Stimulated activated CD4-positive, alpha-beta T cell treated with anti-CD3 and anti-CD28 coated beads, Interleukin-4, amount 100 ng/mL, for 24 hours (primary cell): ENCODE measurements around the gene C7orf25.

Source experiments
- DNase-seq: peaks from one replicate; pipeline ENCODE4 v3.0.0-alpha.2; 2020

The C7orf25 gene

DNA sequence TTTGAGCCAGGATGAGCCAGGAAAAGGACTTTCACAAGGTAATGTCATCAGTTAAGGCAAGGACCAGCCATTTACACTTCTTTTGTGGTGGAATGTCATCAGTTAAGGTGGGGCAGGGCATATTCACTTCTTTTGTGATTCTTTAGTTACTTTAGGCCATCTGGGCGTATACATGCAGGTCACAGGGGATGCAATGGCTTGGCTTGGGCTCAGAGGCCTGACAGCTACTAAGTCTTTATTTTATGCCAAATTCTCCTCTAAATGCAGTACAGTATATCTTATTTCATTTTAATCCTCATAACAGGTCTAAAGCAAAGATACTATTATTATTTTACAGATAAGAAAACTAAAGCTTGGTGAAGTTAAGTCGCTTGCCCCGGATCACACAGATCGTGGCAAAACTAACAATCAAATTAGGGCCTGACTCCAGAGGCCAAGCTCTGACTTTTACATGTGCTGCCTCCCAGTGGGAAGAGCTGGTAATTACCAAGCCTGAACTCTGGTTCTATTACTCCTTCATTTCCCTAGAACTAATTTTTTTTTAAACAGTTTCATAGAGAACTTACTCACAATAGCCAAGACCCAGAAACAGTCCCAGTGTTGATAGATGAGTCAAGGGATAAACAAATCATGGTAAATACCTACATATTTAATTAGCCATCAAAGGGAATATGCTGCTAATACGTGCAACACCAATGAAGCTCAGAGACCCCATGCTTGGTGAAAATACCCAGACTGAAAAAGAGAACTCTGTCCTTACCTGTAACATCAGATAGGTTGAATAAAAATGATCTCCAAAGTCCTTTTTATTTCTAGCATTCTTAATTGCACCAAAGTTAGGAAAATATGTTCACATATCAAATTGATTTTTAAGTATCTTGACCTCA is 35.4 kb downstream of the C7orf25 start:
- peak; percentile 73 for DNase-seq

DNA sequence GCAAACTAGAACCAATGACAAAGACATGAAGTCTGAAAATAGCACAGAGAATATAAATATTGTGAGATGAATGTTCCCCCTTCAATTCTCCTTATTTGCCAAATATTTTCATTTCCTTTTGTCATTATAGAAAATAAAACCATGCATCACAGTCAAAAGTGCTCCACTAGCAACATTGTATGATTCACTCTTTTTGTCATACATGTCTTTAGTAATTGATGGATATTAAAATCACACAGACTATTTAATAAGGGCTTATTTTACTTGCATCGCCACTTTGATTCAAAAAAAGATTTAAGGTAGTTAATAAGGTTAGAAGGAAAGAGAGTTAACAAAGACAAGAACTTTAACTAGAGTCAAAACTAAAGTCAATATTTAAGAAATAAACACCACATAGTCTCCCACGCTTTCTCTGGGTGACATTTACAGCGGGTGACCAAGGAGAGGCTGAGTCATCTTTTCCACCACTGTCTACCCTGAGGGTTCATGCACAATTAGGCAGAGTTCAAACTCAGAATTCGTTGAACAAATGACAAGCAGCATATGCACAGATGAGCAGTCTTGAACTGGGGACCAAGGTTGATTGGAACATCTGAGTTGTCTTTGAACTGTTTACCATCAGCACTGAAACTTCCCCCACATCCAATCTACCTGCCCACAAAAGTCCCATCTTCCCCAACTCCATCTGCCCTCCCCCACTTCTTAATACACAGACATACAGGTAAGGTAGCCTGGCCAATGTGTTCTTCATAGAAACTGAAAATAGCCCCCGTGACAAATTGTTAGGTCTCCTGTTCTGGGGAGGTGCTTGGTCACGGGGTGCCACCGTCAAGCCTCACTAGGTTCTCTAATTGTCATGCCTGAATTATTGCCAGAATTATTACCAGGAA is 42.5 kb downstream of the C7orf25 start:
- DNase-seq, result peak; percentile 69

DNA sequence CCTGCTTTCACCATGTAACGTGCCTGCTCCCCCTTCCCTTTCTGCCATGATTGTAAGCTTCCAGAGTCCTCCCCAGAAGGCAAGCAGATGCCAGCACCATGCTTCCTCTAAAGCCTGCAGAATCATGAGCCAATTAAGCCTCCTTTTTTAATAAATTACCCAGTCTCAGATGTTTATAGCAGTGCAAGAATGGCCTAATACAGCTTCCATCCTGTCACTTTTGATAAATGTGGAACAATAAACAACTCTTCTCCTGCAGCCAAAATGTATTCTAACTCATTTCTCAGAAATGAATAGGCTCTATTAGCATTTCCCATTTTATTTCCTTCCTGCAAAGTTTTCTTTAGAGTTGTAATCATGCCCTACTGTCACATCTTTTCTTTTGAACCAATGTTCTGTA is 43.4 kb downstream of the C7orf25 start:
- no peak for DNase-seq
